GM21360 (cell line): ENCODE results near the gene MAP2K5.

Experiments used
- ATAC-seq: cut with Tn5 transposase; IDR thresholded peaks from one replicate; pipeline ENCODE4 v1.9.1; 2021; ENCODE audit warnings: mild to moderate bottlenecking, moderate library complexity; ENCODE audit not compliant: unreplicated experiment

MAP2K5 gene

DNA sequence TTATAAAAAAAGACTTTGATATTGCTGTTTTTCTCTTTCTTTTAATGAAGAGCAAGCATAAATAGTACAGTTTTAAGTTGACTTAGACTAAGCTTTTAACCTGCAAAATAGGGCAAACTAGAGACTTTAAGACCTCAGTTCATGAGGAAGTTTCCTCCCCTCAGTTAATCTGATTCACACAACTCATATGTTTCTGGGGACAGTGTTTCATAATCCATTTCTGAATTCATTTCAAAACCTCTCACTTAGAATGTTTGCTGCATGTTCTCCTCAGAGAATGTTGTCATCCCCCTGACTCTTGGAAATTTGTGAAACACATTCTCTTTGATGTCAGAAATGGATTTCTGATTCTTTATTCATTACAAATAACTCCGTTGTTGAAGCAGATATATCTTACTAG, 203.5 kb downstream of the MAP2K5 start:
- no peak for ATAC-seq

DNA sequence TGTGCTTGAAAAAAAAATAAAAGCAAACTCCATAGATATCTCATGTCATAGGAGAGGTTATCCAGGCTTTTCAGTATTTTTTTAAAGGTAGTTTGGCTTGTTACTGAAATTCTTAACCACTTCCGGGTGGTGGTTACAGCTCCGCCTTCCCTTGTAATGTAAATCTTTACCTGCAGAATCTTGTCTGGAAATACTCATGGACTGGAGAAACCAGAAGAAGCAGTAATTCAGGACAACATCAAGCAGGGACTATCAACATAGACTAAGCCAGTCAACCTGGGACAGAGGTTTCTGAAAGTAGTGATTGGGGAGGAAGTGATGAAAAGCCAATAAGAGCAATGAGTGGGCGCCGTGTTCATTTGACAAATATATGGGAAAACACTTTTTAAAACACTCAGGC, 203.9 kb downstream of the MAP2K5 start:
- no peak for ATAC-seq

DNA sequence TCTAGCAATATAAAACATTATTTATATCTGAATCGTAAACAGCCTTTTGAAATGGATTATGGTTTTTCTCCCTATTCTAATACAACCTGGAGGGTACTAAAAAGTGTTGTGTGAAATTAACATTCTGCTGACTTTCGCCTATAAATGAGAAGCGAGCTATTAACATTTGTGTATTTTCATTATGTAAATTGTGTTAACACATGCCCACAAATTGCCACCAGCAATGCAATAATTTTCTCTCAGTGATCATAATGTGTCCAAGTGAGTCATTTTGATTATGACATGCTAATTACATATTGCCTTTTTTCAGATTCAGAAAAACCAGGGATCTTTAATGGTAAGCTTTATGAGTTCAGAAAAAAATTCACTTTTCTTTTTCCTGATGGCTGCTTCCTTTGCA, 205.4 kb downstream of the MAP2K5 start:
- ATAC-seq, result no peak

DNA sequence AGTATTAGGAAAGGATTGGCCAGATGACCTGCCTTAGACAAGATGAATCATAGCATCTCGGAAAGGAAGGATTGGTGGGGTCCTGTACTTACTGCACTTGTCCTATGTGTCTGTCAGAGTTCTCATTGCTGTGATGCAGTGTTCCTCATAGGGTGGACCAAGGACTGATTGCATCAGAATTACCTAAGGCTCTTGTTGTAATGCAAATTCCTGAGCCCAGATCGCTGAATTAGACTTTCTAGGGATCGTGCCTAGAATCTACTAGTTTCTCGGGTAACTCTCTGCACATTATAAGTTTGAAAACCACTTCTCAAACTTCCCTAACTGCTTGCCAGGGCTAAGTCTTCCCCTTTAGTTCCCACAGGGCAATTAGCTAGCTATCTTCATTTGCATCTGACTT, 207.9 kb downstream of the MAP2K5 start:
- ATAC-seq, result no peak

DNA sequence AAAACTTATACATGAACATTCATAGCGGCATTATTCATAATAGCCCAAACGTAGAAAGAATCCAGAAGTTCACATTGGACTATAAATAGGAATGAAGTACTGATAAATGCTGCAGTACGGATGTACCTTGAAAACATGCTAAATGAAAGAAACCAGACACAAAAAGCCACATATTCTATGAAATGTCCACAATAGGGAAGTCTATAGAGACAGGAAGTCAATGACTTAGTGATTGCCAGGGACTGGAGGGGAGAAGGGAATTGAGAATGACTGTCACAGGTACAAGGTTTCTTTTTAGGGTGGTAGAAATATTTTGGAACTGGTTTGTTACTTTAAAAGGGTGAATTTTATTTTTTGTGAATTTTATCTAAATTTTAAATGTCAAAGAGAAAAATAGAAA, 211.4 kb downstream of the MAP2K5 start:
- no peak for ATAC-seq

DNA sequence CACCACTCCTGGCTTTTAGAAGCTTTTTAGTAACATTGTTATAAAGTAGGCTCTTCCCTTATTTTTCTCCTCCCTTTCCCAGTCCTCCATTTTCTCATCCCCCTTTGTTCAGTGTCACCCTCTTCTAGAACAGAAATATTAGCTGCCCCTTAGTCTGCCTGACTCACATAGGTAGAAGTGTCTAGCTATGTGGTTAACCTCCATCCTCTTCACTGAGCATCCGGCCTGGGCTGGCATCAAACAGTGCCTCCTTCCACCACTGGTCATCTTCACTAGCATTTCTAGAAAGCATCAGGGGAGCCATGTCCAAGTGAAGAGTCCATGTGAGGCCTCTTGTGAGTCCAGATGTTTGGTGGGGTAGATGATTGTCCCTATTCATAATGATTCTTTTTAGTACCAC, 212.8 kb downstream of the MAP2K5 start:
- no peak for ATAC-seq

DNA sequence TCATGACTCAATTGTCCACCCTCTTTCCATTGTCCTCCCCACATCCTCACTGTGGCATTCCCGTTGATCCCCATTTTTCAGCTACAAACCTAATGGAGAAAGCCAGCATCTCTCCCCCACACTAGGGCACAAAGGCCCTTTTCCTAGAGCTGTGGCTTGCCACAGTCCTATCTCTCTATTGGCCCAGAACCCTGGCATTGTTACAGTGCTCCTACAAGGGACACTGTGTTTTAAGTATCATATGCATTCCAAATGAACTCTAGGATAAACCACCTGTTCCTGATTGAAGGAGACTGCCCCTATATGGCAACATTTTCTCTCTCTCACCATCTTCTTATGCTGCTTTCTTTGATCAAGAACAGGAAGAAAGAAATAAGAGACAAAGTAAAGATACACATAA, 213.4 kb downstream of the MAP2K5 start:
- no peak for ATAC-seq

DNA sequence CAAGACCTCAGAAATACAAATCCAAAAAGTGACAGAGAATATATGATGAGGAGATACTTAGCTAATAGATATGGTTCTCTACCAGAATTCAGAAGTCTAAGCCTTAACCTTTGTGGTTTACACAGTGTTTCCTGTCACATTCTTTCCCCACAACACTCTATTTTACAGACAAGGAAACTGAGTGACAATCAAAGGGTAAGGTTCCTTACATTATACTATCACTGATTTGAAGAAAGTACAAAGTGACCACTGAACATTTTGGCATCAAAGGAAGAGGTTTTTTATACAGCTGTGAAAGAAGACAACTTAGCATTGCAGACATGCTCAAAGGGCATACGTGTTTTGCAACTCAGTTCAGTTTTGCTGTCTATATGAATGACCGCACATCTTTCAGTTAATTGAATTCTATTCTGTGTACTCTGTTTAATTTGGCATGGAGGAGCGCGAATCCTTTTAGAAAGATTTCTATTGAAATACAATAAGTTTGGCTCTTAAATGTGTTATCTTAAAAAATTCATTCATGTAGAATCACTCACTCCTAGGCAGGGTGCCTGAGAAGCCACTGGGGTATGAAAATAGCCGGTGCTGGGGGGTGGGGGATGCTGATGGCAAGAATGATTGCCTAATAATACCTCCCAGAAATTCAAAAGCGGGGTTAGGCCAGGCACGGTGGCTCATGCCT, 216.3 kb downstream of the MAP2K5 start:
- ATAC-seq, result no peak

DNA sequence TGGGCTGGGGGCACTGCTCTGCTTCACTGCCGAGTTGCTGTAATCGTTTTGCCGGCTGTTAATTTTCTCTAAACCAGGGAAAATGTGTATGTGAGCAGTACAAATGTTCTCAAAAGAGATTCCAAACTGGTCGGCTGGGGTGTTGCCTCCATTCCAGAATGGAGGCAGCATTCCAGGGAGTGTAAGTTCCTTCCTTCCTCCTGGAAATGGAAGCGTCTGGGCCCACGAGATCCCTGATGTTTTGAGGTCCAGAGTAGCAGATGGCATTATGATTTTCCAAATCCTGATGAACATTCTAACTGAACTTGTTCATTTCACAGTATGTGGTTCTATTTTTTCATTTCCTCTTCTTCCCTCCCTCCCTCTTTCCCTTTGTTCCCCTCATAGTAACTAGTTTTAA, 218.4 kb downstream of the MAP2K5 start:
- ATAC-seq, result no peak

DNA sequence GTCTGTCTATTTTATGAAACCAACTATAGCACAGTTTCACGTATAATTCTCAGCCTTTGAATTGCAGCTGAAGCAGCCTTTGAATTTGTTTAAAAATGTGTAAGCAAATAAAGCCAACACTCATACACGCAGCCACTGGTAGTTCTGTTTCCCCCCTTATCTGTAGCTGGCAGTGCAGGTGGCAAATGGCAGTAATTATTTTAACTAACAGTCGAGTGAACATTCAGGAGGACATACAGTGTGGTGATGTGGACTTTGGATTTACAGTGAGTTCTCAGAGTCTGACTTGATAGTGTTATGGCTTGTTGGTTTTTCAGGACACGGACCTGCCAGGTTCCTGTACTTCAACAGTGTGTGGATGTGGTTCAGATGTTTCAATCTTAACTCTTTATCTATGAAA, 218.8 kb downstream of the MAP2K5 start:
- ATAC-seq, result no peak

DNA sequence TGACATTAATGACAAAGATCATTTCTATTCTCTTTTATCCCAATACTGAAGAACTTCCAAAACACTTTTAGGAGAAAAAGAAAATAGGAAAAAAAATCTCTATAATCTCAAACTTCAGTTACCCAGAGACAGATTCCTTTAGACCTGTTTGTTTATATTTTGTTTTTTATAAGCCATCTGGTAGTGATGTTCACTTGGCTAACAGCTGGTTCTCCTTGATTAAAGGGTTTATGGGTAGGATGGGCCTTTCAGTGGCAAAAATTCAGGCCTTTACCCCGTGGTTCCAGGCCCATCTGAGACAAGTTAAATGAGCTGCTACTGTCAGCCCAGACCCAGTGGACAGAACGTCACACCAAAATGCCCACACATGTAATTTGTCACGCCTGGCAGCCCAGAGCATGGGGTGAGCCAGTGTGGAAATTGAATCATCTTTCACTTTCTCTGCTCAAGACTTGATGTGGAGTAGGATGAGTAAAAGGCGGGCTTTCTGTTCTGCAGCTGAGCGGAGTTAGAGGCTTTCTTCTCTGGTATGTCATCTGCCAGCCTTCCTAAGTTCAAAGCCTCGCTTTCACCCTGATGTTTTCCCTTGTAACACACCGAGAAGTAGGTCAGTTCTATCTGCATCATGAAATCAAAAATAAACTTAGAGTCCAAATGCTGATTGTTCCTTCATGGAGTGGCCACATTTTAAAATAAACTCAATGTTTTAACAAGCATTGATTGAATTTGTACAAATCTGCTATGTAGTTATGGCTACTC, 220.3 kb downstream of the MAP2K5 start:
- ATAC-seq, result peak; percentile 87

DNA sequence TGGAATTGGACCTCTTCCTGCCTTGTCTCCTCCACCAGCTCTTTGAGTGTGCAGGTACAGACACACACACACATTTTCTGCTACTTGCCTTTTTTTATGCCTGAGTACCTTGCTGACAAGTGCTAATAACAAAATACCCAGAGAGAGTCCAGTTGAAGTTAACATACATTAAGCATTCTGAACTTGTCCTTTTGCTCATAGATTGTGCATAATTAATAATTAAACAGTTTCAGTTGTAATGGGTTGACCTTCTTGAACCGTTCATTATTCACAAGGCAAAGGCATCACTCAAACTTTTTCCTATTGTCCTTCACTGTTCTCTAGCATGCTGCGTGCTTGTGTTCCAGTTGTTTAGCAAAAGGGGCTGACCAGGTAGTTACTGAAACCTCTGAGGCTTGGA, 223.2 kb downstream of the MAP2K5 start:
- ATAC-seq, result no peak

DNA sequence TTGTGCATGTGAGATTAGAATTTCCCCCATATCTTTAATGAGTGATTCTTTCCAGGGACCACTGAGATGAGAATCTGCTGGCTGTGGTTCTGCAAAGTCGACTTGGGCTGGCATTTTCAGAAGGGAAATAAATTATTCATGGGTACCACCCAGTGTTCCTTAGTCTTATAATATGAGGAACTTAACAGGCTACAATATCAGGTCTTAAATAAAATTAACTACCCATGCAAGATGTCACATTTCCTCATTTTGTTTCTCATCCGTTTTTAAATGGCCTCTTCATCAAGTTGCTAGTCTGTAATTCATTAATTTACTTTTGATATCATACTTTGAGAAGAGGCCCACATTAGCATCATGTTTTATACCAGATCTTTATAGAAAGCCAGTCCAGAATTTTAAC, 224.5 kb downstream of the MAP2K5 start:
- ATAC-seq, result no peak

DNA sequence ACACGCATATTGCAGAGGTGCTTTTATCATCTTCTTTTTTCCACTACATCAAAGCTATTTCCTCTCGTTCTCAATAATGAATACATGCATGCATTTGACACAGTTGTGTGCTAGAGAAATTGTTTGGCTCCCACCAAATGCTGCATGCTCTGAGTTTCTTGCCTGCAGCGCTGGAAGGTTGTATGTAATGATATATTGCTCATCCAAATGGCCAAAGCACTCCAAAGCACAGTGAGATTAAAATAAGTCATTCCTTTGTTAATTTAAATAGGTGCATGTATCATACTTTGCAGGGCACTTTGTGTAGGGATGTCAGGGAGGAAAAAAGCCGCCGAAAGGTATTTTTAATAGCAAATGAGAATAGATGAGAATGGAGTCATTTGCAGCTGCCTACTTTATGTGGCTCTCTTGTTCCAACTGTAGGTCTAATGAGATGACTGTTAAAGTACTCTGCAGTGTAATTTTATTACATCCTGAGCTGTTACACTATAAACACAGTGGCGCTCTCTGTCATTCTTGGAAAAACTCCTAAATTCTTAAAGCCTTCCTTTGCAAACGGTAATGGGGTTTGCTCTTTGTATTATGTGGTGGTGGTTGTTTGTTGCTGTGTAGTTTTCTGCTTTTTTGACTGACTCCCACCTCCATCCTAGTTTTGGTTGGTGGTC, 225.9 kb downstream of the MAP2K5 start:
- ATAC-seq, result no peak

DNA sequence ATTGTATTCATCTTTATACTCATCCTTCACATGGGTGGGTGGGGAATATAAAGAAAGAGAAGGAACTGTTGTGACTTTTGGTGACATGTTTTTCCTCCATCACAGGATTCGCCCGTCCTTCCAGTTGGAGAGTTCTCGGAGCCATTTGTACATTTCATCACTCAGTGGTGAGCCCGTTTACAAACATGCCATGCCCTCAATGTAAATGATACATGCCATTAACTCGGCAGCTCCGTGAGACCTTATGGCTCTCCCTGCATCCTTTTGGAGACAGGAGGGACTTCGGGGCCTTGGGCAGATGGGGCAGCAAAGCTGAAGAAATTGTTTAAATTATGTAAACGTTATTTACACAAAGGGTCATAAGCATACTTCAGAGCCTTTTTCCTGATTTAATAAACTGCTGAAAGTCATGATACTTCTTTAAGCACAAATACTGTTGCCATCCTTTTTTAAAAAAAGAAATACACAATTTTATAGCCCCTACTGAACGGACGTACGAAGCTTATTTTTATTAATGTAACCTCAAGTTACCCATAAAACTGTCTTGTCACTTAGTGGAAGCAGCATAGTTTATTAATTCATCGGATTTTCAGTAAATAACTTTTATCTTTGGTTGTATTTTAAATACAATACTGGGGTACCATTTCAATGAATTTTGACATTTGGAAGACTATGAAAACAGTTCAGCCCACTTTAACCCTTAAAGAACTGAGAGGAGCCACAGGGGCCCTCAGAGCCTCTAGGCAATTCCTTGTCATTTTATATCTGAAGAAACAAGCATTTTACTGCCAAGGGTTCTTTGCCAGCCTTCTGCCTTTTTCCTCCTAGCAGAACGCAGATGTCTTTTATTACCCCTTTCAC, 227.2 kb downstream of the MAP2K5 start:
- ATAC-seq, result no peak

DNA sequence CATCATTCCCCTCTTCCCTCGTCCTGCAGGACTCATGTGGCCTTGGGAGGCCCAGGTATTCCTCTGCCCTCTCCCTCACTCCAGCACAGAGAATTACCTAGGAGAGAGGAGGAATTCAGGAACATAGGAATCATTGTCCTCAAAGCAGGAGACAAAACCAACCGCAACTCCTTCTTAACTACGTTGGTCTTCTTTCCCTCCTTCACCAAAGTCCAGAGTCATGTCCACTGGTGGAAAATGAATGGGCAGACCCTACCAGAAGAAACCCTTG, 227.8 kb downstream of the MAP2K5 start:
- no peak for ATAC-seq

DNA sequence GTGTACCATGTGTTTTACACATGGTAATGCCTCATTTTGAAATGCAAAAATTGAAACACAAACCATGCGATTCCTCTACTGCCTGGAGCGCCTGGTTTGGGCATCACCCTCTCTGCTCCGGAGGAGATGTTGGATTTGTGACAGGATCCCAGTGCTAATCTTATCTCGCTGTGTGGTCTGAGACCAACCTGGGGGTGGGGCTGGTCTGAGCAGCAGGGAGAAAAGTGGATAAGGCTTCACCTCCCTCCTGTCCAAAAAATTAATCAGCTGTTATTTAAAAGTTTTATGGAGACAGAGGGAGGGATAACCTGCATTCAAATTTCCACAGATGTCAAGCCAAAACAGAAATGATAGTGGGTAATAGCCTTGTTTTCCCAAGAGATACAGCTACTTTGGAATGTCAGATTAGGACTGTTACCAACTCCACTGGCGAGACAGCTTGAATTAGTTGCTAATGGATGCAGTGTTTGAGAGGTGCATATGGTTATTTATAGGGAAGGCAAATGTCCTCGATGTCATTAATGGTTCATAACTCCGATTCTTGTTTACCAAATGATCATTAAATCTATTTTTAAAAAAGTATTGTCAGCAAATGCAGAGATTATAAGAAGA, 228.8 kb downstream of the MAP2K5 start:
- ATAC-seq, result no peak

DNA sequence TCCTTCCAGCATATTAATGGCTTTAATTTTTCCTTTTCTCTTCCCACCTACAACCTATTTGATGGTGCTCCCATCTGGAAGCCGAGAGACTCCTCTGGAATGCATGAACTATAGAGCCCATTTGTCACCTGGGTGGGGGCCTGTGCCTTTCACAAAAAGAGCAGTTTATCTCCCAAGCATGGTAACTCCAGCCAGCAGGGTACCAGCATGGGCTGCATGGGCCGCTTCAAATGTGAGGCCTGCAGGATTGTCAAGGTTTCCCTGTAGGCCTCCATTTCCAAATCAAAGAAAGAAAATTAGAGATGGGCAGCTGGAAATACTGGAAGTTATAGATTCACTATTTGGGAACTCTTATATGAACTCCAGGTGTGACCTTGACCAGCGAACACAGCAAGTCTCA, 232.1 kb downstream of the MAP2K5 start:
- no peak for ATAC-seq

DNA sequence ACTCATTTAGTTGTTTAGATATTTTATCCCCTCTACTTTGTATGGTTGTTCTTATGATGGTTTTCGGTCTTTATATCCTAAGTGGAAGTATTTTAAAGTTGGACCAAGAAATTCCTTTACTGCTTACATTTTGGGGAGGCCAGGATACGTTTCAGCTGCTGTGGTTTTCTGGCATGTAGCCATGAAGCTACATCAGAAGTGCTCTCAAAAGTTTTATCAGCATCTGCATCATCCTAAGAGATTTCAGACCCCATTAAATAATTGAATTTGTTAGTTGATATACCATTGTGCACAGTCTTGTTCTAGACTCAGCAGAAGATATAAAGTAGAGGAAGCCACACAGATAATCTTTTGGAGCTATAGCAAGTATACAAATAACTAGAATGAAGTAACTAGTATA, 232.7 kb downstream of the MAP2K5 start:
- no peak for ATAC-seq

DNA sequence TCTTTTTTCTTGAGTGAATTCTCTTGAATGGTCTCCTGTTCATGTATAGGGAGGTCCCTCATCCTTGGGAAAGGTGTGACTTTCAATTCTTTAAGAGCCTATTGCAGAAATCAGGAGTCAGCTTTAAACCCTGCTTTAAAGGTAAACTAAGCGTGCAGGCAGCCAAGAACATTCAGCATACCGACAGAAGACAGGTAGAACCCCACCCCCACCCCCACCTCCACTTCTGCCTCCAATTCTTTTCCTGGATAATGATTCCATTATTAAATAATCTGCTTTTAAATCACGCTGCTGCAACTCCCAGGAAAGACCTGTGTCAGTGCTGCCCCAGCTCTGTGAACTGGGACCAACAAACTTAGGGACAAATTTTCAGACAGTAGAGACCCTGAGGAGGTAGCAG, 233.5 kb downstream of the MAP2K5 start:
- ATAC-seq, result no peak

DNA sequence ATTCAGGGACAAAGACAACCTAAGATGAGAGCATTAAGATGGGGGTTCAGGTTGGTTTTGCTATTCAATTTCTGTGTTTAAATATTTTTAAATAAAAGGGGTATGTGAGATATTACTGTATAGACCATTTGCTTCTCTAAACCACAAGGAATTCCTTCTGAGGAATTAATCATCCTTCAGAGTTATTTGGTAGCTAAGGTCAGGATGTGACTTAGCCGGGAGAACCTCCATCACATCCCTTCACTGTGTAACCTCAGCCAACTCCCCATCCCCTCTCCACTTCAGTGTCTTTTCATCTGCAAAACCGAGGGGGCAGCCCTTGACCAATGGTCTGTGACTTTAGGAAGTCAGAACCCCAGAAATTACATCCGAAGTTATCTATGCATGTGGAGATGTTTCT, 234.1 kb downstream of the MAP2K5 start:
- no peak for ATAC-seq
